ENCODE results near the gene FOSL1. TPM values are rescaled to one million over a fixed set of nuclear protein-coding genes. Genes with fewer than 3 reads are reported as not detected.

Gene FOSL1
- total and polyA plus RNA-seq, 2 of the 13 experiments (the other 11 are each of a cell fraction or from before 2014, with no cell fraction given), result 4.0 to 4.1 TPM

DNA sequence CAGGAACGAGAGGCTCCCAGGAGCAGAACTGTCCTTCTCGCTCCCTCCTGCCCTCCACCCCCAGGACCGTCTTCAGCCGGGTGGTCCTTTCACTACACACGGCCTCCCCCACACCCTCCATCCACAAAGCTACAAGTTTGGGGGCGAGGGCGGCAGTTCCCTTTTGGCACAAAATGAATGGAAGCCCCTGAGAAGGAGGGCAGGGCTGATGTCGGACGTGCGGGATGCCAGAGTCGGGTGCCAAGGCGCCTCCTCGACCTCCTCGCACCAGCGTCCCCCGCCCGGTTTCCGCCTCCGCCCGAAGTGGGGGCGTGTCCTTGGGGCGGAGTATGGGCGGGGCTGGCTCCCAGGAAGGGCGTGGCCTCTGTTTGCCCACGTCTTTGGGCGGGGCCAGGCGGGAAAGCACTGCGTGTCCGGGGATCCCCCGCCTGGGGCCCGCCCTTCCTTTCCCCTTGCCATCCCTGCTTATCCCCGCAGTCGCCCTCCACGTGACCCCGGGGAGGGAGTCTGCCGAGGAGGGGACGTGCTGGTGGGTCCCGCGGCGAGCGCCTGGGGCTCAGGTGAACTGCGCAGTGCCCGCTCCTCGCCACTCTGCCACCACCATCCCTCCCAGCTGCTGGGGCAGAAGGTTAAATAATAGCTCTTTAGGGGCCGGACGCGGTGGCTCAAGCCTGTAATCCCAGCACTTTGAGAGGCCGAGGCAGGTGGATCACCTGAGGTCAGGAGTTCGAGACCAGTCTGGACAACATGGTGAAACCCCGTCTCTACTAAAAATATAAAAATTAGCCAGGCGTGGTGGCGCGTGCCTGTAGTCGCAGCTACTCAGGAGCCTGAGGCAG, 26.7 kb downstream of the FOSL1 start (continued):
- TF ChIP-seq KDM5A (IDR thresholded peaks at IDR 0.05; ENCODE audit: borderline replicate concordance, low read length) (no peak), NBN (conservative IDR thresholded peaks at IDR 0.05) (no peak), ZSCAN30 (CRISPR knock-in tag; IDR thresholded peaks at IDR 0.05) (no peak), ZNF260 (CRISPR knock-in tag; IDR thresholded peaks at IDR 0.05; ENCODE audit: borderline replicate concordance, low read depth) (no peak), EP300 (IDR thresholded peaks at IDR 0.05; ENCODE audit: low read depth in 2 of 2, low read length in 2 of 2) (no peak), EP300 (CRISPR knock-in tag; IDR thresholded peaks at IDR 0.05; ENCODE audit: borderline replicate concordance) (no peak), TGIF2 (CRISPR knock-in tag; IDR thresholded peaks at IDR 0.05) (no peak), DPF2 (CRISPR knock-in tag; IDR thresholded peaks at IDR 0.05; ENCODE audit: borderline replicate concordance, low read depth) (no peak), MTF1 (CRISPR knock-in tag; IDR thresholded peaks at IDR 0.05) (no peak), ATF1 (CRISPR knock-in tag; IDR thresholded peaks at IDR 0.05) (no peak), ATRX (CRISPR knock-in tag; IDR thresholded peaks at IDR 0.05; ENCODE audit: borderline replicate concordance) (no peak), SALL2 (CRISPR knock-in tag; IDR thresholded peaks at IDR 0.05) (no peak)
- TF ChIP-seq, protein P1, sequence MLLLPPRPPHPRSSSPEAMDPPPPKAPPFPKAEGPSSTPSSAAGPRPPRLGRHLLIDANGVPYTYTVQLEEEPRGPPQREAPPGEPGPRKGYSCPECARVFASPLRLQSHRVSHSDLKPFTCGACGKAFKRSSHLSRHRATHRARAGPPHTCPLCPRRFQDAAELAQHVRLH (CRISPR knock-in tag; IDR thresholded peaks at IDR 0.05; ENCODE audit: borderline replicate concordance, low read depth), result peak; percentile 64; the same call in 1 of the 2 replicates
- TF ChIP-seq, protein P2, sequence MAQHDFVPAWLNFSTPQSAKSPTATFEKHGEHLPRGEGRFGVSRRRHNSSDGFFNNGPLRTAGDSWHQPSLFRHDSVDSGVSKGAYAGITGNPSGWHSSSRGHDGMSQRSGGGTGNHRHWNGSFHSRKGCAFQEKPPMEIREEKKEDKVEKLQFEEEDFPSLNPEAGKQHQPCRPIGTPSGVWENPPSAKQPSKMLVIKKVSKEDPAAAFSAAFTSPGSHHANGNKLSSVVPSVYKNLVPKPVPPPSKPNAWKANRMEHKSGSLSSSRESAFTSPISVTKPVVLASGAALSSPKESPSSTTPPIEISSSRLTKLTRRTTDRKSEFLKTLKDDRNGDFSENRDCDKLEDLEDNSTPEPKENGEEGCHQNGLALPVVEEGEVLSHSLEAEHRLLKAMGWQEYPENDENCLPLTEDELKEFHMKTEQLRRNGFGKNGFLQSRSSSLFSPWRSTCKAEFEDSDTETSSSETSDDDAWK (CRISPR knock-in tag; IDR thresholded peaks at IDR 0.05), result no peak
- TF ChIP-seq, protein P3, sequence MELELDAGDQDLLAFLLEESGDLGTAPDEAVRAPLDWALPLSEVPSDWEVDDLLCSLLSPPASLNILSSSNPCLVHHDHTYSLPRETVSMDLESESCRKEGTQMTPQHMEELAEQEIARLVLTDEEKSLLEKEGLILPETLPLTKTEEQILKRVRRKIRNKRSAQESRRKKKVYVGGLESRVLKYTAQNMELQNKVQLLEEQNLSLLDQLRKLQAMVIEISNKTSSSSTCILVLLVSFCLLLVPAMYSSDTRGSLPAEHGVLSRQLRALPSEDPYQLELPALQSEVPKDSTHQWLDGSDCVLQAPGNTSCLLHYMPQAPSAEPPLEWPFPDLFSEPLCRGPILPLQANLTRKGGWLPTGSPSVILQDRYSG (CRISPR knock-in tag; IDR thresholded peaks at IDR 0.05), result no peak
- TF ChIP-seq, protein P4, sequence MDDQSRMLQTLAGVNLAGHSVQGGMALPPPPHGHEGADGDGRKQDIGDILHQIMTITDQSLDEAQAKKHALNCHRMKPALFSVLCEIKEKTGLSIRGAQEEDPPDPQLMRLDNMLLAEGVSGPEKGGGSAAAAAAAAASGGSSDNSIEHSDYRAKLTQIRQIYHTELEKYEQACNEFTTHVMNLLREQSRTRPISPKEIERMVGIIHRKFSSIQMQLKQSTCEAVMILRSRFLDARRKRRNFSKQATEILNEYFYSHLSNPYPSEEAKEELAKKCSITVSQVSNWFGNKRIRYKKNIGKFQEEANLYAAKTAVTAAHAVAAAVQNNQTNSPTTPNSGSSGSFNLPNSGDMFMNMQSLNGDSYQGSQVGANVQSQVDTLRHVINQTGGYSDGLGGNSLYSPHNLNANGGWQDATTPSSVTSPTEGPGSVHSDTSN (CRISPR knock-in tag; IDR thresholded peaks at IDR 0.05; ENCODE audit: borderline replicate concordance), result no peak
